ENCODE data around the gene KPNA4.

GRCh38 chr3:160562952-160563351 lies 2.4 kb downstream of the KPNA4 start:
- TF ChIP-seq CTCF (IDR thresholded peaks at IDR 0.05) (no peak), EP300 (IDR thresholded peaks at IDR 0.05) (no peak), POLR2A (IDR thresholded peaks at IDR 0.05) (no peak), POLR2AphosphoS5 (IDR thresholded peaks at IDR 0.05) (no peak)

Measured in sigmoid colon (tissue), 4 donors.